Small intestine (tissue), 7 donors: ENCODE data around the gene MLH1. TPM values are rescaled to one million over a fixed set of nuclear protein-coding genes. Genes with fewer than 3 reads are reported as not detected.
A peak's percentile ranks its signal among the peaks of the same experiment; 100 is the strongest.

Experiments used
- DNase-seq, 2 donors: peaks; one replicate each; pipeline versions ENCODE4 v3.0.0 to v3.0.0-alpha.2; 2013
- FAIRE-seq: peaks from 2 replicates; lab custom pipeline; 2012; peaks lifted over from hg19 to GRCh38; lab: Jason Lieb, UNC
- H3K27ac ChIP-seq, 3 donors: one replicate each; pipeline ENCODE4 v1.5.1; 2013; ENCODE audit warnings: low read length in 2 of 3, mild to moderate bottlenecking in 2 of 3, control low read depth in 1 of 3, inconsistent platforms in 1 of 3, low read depth in 1 of 3, moderate library complexity in 1 of 3
- H3K27me3 ChIP-seq, 3 donors: one replicate each; pipeline ENCODE4 v1.6.1; 2013; ENCODE audit warnings: low read length in 3 of 3, inconsistent platforms in 1 of 3; ENCODE audit not compliant: control insufficient read depth in 3 of 3, insufficient read depth in 3 of 3
- H3K36me3 ChIP-seq, 3 donors: one replicate each; pipeline ENCODE4 v1.6.1; 2013; ENCODE audit warnings: low read length in 3 of 3, inconsistent platforms in 1 of 3, low read depth in 1 of 3, mild to moderate bottlenecking in 1 of 3, moderate library complexity in 1 of 3; ENCODE audit not compliant: control insufficient read depth in 3 of 3, insufficient read depth in 2 of 3
- H3K4me1 ChIP-seq, 3 donors: one replicate each; pipeline ENCODE4 v1.6.1; 2013; ENCODE audit warnings: low read length in 2 of 3, inconsistent platforms in 1 of 3, low read depth in 1 of 3, mild to moderate bottlenecking in 1 of 3, moderate library complexity in 1 of 3; ENCODE audit not compliant: control insufficient read depth in 3 of 3, insufficient read depth in 2 of 3
- H3K4me3 ChIP-seq, 3 donors: one replicate each; pipeline ENCODE4 v1.5.1; 2013; ENCODE audit warnings: low read length in 3 of 3, control low read depth in 1 of 3, inconsistent platforms in 1 of 3, low read depth in 1 of 3, mild to moderate bottlenecking in 1 of 3, moderate library complexity in 1 of 3
- H3K9me3 ChIP-seq, 2 donors: one replicate each; pipeline ENCODE4 v1.6.1; 2013; ENCODE audit warnings: low read depth in 1 of 2, low read length in 1 of 2; ENCODE audit not compliant: control insufficient read depth in 2 of 2, insufficient read depth in 1 of 2
- WGBS, 3 donors: extraction: QIAGEN DNeasy Blood & Tissue Kit; methylation state at CpG; one replicate each; pipeline ENCODE4 v1.1.7; 2013; 5-methylcytosine and 5-hydroxymethylcytosine counted together
- polyA plus RNA-seq, 4 donors: library from polyadenylated mRNA; stranded (reverse) in 3 of 4; unstranded in 1 of 4; fragments of 200-250 nt in 3 of 4; fragments of 120-200 nt in 1 of 4; gene quantifications; one replicate each; pipeline versions ENCODE4 v1.2.1 to v1.2.3, GENCODE V29; 2013
- donor health status: healthy with polysubstance abuse.
- donor health status: control.
- donor health status: control.
- donor health status: Bipolar disorder and iron deficiency.
- donor health status: healthy.

Gene MLH1
- polyA plus RNA-seq, 4 donors: 5.6 to 29.1 (median 15.5) TPM

DNA sequence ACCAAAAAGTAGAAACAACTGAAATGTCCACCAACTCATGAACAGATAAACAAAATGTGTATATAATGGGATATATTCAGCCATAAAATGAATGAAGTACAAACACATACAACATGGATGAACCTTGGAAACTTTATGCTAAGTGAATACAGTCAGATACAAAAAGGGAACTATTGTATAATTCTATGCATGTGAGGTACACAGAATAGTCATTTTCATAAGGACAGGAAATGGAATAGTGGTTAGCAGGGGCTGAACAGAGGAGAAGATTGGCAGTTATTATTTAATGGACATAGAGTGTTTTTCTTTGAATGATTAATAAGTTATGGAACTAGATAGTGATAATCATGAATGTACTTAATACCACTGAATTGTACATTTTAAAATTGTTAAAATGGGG is 28.5 kb upstream of the MLH1 start:
- Histone ChIP-seq H3K4me1 (peaks cover 0 to 3% (median 0%) of the 10 kb centered on the region in 3 donors), H3K36me3 (no peaks in the 10 kb centered on the region)
- no peak for FAIRE-seq

DNA sequence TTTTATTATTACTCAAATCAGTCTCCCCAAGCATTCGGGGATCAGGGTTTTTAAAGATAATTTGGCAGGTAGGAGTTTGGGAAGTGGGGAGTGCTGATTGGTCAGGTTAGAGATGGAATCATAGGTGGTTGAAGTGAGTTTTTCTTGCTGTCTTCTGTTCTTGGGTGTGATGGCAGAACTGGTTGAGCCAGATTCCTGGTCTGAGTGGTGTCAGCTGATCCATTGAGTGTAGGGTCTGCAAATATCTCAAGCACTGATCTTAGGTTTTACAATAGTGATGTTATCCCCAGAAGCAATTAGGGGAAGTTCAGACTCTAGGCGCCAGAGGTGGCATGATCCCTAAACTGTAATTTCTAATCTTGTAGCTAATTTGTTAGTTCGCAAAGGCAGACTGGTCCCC is 27.9 kb upstream of the MLH1 start:
- Histone ChIP-seq H3K36me3 (no peaks in the 10 kb centered on the region), H3K27ac (no peak overlapping the region), H3K4me1 (peaks cover 0 to 4% (median 0%) of the 10 kb centered on the region in 3 donors), H3K4me3 (no peak overlapping the region), H3K9me3 (no peaks in the 10 kb centered on the region), H3K27me3 (no peaks in the 10 kb centered on the region)
- WGBS, 3 donors: 62 to 71% (median 70%) methylated on average over 3 of the region's 3 CpGs
- DNase-seq (peak in 1 of 2 donors; percentile 33), FAIRE-seq (no peak)

More for the DNA sequence above, 28.5 kb upstream of the MLH1 start:
- H3K9me3 ChIP-seq: no peaks in the 10 kb centered on the region
- H3K27ac ChIP-seq: no peak overlapping the region
- no peaks in the 10 kb centered on the region for H3K27me3 ChIP-seq
- no peak overlapping the region for H3K4me3 ChIP-seq
- DNase-seq: no peak

DNA sequence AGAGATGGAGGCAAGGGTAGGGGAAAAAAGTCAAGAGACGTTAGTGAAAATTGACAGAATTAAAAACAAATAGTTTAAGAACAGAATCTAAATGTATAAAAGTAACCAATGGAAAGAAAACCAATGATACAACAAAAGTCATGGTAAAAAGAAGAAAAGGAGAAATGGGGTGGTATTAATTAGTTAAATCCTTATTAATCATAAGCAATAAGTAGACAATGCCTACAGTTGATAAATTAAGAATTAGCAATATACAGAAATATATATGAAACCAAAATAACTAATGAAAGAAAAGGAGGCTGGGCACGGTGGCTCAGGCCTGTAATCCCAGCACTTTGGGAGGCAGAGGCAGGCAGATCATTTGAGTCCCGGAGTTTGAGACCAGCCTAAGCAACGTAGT is 24.2 kb upstream of the MLH1 start:
- WGBS, 3 donors: 83 to 91% (median 88%) methylated on average over 4 of the region's 4 CpGs

GRCh38 chr3:36969540-36970432 is 23.5 kb upstream of the MLH1 start:
- Histone ChIP-seq H3K4me3 (no peak overlapping the region), H3K36me3 (peaks cover 0 to 4% (median 0%) of the 10 kb centered on the region in 3 donors), H3K9me3 (peaks cover 0 to 2% of the 10 kb centered on the region in 2 donors), H3K27ac (peak overlapping the region in 1 of 3 donors; percentile 61), H3K27me3 (no peaks in the 10 kb centered on the region), H3K4me1 (peaks cover 0 to 4% (median 0%) of the 10 kb centered on the region in 3 donors)
- WGBS, 3 donors: 50 to 73% (median 51%) methylated on average over 3 to 4 of the region's 4 CpGs
- no peak for FAIRE-seq
- peak in 1 of 2 donors; percentile 77 for DNase-seq

More for the DNA sequence above, 24.2 kb upstream of the MLH1 start:
- no peak for DNase-seq
- Histone ChIP-seq H3K27me3 (no peaks in the 10 kb centered on the region), H3K36me3 (no peaks in the 10 kb centered on the region), H3K9me3 (peaks cover 0 to 2% of the 10 kb centered on the region in 2 donors), H3K4me1 (peaks cover 0 to 4% (median 0%) of the 10 kb centered on the region in 3 donors), H3K4me3 (no peak overlapping the region), H3K27ac (peak overlapping the region in 1 of 3 donors; percentile 28)
- FAIRE-seq: no peak

GRCh38 chr3:36972163-36972562 is 21.2 kb upstream of the MLH1 start:
- 83 to 92% (median 83%) methylated on average over 2 of the region's 2 CpGs for WGBS, 3 donors
- no peak for FAIRE-seq

GRCh38 chr3:36973139-36973538 is 20.2 kb upstream of the MLH1 start:
- DNase-seq (no peak), FAIRE-seq (no peak)

More at GRCh38 chr3:36972163-36972562, 21.2 kb upstream of the MLH1 start:
- no peak for DNase-seq
- Histone ChIP-seq H3K27ac (no peak overlapping the region), H3K36me3 (peaks cover 0 to 8% (median 0%) of the 10 kb centered on the region in 3 donors), H3K27me3 (no peaks in the 10 kb centered on the region), H3K4me3 (no peak overlapping the region), H3K9me3 (peaks cover 0 to 10% of the 10 kb centered on the region in 2 donors), H3K4me1 (peaks cover 0 to 4% (median 0%) of the 10 kb centered on the region in 3 donors)

DNA sequence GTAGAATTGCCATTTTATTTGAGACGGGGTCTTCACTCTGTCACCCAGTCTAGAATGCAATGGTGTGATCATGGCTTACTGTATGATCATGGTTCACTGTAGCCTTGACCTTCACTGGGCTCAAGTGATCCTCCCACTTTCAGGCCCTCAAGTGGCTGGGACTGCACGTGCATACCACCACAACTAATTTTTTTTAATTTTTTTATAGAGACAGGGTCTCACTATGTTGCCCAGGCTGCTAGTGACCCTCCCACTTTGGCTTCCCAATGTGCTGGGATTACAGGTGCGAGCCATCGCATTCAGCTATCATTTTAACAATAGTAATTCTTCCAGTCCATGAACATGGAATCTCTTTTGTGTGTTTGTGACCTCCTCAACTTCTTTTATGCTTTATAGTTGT is 12.3 kb upstream of the MLH1 start:
- H3K27me3 ChIP-seq: no peaks in the 10 kb centered on the region
- no peak for FAIRE-seq
- H3K4me1 ChIP-seq: no peaks in the 10 kb centered on the region
- H3K9me3 ChIP-seq: peaks cover 0 to 20% of the 10 kb centered on the region in 2 donors
- DNase-seq: no peak
- no peak overlapping the region for H3K27ac ChIP-seq
- 94 to 97% (median 96%) methylated on average over 4 of the region's 4 CpGs for WGBS, 3 donors
- peaks cover 5 to 24% (median 5%) of the 10 kb centered on the region in 3 donors for H3K36me3 ChIP-seq
- H3K4me3 ChIP-seq: no peak overlapping the region

More at GRCh38 chr3:36973139-36973538, 20.2 kb upstream of the MLH1 start:
- peaks cover 0 to 8% (median 0%) of the 10 kb centered on the region in 3 donors for H3K36me3 ChIP-seq
- H3K9me3 ChIP-seq: peaks cover 0 to 10% of the 10 kb centered on the region in 2 donors
- no peaks in the 10 kb centered on the region for H3K27me3 ChIP-seq
- H3K27ac ChIP-seq: no peak overlapping the region
- 90 to 95% (median 94%) methylated on average over 1 of the region's 1 CpG for WGBS, 3 donors
- H3K4me1 ChIP-seq: peaks cover 0 to 4% (median 0%) of the 10 kb centered on the region in 3 donors
- no peak overlapping the region for H3K4me3 ChIP-seq

- H3K4me3 ChIP-seq: no peak overlapping the region
- peaks cover 5 to 14% (median 9%) of the 10 kb centered on the region in 3 donors for H3K36me3 ChIP-seq
- 67 to 83% (median 72%) methylated on average over 2 of the region's 2 CpGs for WGBS, 3 donors
- no peak for DNase-seq
- H3K9me3 ChIP-seq: no peaks in the 10 kb centered on the region
- no peaks in the 10 kb centered on the region for H3K27me3 ChIP-seq
- H3K4me1 ChIP-seq: peaks cover 6 to 20% (median 13%) of the 10 kb centered on the region in 3 donors
- H3K27ac ChIP-seq: no peak overlapping the region
- FAIRE-seq: no peak
Observed at GRCh38 chr3:36988356-36988755, 5.0 kb upstream of the MLH1 start.
